GM11168 (cell line): Measurements from ENCODE around the gene MTFR2.

Experiments
- in situ Hi-C: fragments of 300-500 bp; cut with MboI; formaldehyde crosslinking; loops from one replicate; pipeline ENCODE4 v1.12.0; 2022; ENCODE audit warnings: low sequenced_read_pairs; ENCODE audit not compliant: unreplicated experiment

MTFR2 gene

DNA sequence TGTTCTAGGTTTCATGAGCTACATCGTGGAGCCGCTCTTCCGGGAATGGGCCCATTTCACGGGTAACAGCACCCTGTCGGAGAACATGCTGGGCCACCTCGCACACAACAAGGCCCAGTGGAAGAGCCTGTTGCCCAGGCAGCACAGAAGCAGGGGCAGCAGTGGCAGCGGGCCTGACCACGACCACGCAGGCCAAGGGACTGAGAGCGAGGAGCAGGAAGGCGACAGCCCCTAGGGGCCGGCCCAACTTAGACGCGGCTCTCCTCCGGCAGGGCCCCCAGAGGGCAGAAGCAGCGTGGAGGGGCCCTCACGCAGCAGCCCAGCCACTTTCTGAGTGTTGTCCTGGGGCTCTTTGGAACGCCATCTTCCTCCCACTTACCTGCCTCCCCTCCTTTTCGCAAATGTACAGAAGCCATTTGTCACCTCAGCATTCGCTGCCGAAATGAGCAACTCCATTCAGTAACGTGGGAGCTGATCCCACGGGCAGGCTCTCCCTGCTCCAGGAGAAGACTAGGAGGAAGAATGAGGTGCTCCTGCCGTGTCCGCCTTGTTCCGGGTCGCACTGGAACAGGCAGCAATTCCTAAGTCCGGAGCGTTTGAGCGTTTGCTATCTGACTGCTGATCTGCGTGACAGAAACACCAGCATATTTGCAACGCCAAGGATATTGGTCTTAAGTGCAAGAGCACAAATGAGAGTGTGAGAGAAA, 58.4 kb downstream of the MTFR2 start:
- in situ Hi-C loops = no loop called here

- in situ Hi-C loops = no loop called here
These were observed 61.0 kb downstream of the MTFR2 start for GRCh38 chr6:136189104-136189503.

DNA sequence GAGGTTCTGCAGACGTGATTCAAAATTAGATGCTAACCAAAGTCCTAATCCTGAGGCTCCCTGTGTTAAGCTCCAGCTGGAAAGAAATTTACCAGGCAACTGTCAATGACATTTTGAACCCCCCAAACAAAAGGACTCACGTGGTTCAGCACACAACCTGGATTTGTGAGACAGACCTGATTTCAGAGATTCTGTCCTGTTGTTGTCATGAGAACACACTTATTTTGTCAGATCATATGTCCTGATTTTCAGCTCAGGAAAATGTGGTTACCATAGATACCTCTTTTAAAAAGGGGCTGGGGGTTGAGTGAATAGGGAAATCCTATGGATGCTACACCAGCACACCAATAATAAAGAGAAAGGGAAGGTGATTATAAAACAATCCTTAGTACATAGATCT, 61.6 kb downstream of the MTFR2 start:
- in situ Hi-C loops = no loop called here

- in situ Hi-C loops = no loop called here
These were observed 63.7 kb downstream of the MTFR2 start for GRCh38 chr6:136186363-136186762.

DNA sequence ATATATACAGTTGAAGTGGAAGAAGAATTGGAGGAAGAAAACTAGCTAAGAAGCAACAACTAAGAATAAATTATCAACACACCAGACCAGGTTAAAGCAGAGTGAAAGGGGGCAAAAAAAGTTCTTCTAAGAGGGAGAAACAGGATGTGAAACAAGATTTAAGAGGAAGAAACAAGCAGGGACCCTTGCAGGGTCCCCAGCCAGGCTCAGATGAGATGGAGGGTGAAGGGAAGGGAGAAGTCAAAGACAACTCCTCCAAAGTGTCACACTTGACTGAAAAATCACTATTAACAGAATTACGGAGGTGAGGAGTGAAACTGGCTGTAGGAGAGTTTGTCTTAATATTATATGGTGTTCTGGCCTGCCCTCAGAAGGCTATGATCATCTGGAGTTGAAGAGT, 65.4 kb downstream of the MTFR2 start:
- in situ Hi-C loops = no loop called here

DNA sequence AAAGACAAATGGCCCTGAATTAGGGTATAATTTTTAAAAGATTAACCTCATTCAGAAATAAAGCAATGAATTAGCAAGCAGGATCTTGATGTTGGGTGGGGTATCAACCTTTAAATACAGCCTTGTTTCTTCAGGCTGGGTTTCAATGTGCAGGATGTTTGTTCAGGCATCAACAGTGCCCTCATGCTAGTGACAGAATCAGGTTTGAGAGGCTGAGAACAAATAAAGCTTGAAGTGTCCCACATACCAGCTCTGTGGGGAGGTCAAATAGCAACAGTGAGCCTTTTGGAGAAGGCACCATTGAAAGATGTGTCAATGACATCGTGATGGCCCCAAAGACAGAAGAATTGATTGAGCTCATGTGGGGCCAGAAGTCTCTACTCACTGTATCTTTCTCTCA, 68.2 kb downstream of the MTFR2 start:
- in situ Hi-C loops = no loop called here

GRCh38 chr6:136181512-136181833, 68.6 kb downstream of the MTFR2 start:
- in situ Hi-C loops = no loop called here
